Karpas-422 (cell line): ENCODE measurements around the gene DENND1B. TPM values are rescaled to one million over a fixed set of nuclear protein-coding genes. Genes with fewer than 3 reads are reported as not detected.

Source experiments
- DNase-seq: peaks from one replicate; pipeline ENCODE4 v3.0.0-alpha.2; 2015
- H2AFZ ChIP-seq: fragments of 200-600 bp; sonication (generic); 2 replicates; pipeline ENCODE4 v1.6.1; 2014; ENCODE audit warnings: antibody characterized with exemption, low read length, mixed read lengths
- H3K27ac ChIP-seq: fragments of 200-600 bp; sonication (generic); 2 replicates; pipeline ENCODE4 v1.5.1; 2014; ENCODE audit warnings: mild to moderate bottlenecking, low read length, moderate library complexity
- H3K27me3 ChIP-seq: fragments of 200-600 bp; sonication (generic); 2 replicates; pipeline ENCODE4 v1.6.1; 2014; ENCODE audit warnings: low read length, mixed read lengths
- H3K36me3 ChIP-seq: fragments of 200-600 bp; sonication (generic); 2 replicates; pipeline ENCODE4 v1.6.1; 2014; ENCODE audit warnings: low read length, mixed read lengths; ENCODE audit not compliant: insufficient read depth
- H3K4me1 ChIP-seq: fragments of 200-600 bp; sonication (generic); 2 replicates; pipeline ENCODE4 v1.6.1; 2014; ENCODE audit warnings: mild to moderate bottlenecking, low read length, mixed read lengths
- H3K4me2 ChIP-seq: fragments of 200-600 bp; sonication (generic); 2 replicates; pipeline ENCODE4 v1.6.1; 2014; ENCODE audit warnings: low read length, low read depth, mild to moderate bottlenecking; ENCODE audit not compliant: poor library complexity, severe bottlenecking
- H3K4me3 ChIP-seq: fragments of 200-600 bp; sonication (generic); 2 replicates; pipeline ENCODE4 v1.5.1; 2014; ENCODE audit warnings: mild to moderate bottlenecking, antibody characterized with exemption, low read length, mixed read lengths
- H3K79me2 ChIP-seq: fragments of 200-600 bp; sonication (generic); 2 replicates; pipeline ENCODE4 v1.6.1; 2014; ENCODE audit warnings: mild to moderate bottlenecking, low read length, mixed read lengths
- H3K9ac ChIP-seq: fragments of 200-600 bp; sonication (generic); 2 replicates; pipeline ENCODE4 v1.6.0; 2014; ENCODE audit warnings: low read length
- H3K9me2 ChIP-seq: fragments of 200-600 bp; sonication (generic), shearing (Covaris generic); replicated peaks from 2 replicates; pipeline ENCODE4 v1.6.0; 2014; ENCODE audit warnings: mild to moderate bottlenecking, low read length, moderate library complexity; ENCODE audit not compliant: insufficient read depth
- H3K9me3 ChIP-seq: fragments of 300-700, 200-600 bp; sonication (generic); 2 replicates; pipeline ENCODE4 v1.6.1; 2014; ENCODE audit warnings: low read length, mixed read lengths
- H4K20me1 ChIP-seq: fragments of 200-600 bp; sonication (generic); 2 replicates; pipeline ENCODE4 v1.6.1; 2014; ENCODE audit warnings: mild to moderate bottlenecking, antibody characterized with exemption, low read length, low read depth; ENCODE audit not compliant: insufficient read depth
- total RNA-seq: library from RNA; depleted of rRNA; stranded (reverse); fragments of >200 nt; shearing (Covaris generic); gene quantifications from 2 replicates; pipeline ENCODE4 v1.2.3, GENCODE V29; 2014; ENCODE audit warnings: low replicate concordance

The DENND1B gene
- total RNA-seq, 1 experiment from 2014 or later = 36.0 TPM

- H3K27ac ChIP-seq = no peak overlapping the region
These were observed 116.1 kb downstream of the DENND1B start for GRCh38 chr1:197659171-197659570.

GRCh38 chr1:197649188-197649587, 126.1 kb downstream of the DENND1B start:
- H3K9me2 ChIP-seq = no peaks in the 10 kb centered on the region
- no peak overlapping the region for H2AFZ ChIP-seq
- H3K27ac ChIP-seq = no peak overlapping the region
- no peak overlapping the region for H3K9ac ChIP-seq
- H3K27me3 ChIP-seq = no peaks in the 10 kb centered on the region
- H3K9me3 ChIP-seq = no peaks in the 10 kb centered on the region
- H3K79me2 ChIP-seq = no peaks in the 10 kb centered on the region
- DNase-seq = no peak
- H3K4me2 ChIP-seq = no peak overlapping the region
- no peaks in the 10 kb centered on the region for H3K4me1 ChIP-seq
- no peak overlapping the region for H3K4me3 ChIP-seq
- no peaks in the 10 kb centered on the region for H4K20me1 ChIP-seq
- no peaks in the 10 kb centered on the region for H3K36me3 ChIP-seq

More at GRCh38 chr1:197659171-197659570, 116.1 kb downstream of the DENND1B start:
- Histone ChIP-seq H3K9me2 (no peaks in the 10 kb centered on the region), H2AFZ (0 out of 2 replicates have a peak overlapping the region, but pooled peaks have one; percentile 40), H3K9me3 (no peaks in the 10 kb centered on the region), H3K4me2 (peak overlapping the region; percentile 56), H3K36me3 (no peaks in the 10 kb centered on the region), H3K79me2 (peaks cover 23% of the 10 kb centered on the region), H3K4me3 (peak overlapping the region; percentile 33; the same call in 1 of the 2 replicates), H4K20me1 (no peaks in the 10 kb centered on the region), H3K4me1 (peaks cover 10% of the 10 kb centered on the region), H3K9ac (no peak overlapping the region), H3K27me3 (no peaks in the 10 kb centered on the region)
- DNase-seq = no peak

DNA sequence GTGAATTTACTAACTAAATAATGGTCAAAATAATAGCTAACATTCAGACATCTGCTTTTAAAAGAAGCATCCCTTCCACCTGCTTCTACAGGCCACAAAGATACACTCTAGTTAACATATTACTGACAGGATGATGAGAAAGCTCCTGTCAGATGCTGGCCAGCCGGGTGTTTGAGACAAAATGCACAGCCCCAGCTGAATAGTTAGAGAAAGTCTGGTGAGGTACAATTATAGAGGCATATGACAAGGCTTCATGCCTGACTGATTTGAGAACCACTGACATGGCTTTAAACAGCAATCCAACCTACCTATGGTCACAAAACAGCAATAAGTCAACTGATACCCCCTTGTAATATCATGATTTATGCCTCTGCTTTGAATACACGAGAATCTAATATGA, 137.0 kb downstream of the DENND1B start:
- no peaks in the 10 kb centered on the region for H3K27me3 ChIP-seq
- no peaks in the 10 kb centered on the region for H3K36me3 ChIP-seq
- H3K4me2 ChIP-seq = peak overlapping the region; percentile 62
- H3K4me1 ChIP-seq = peaks cover 27% of the 10 kb centered on the region
- peaks cover 9% of the 10 kb centered on the region; the same call in 1 of the 2 replicates for H3K79me2 ChIP-seq
- H2AFZ ChIP-seq = 0 out of 2 replicates have a peak overlapping the region, but pooled peaks have one; percentile 18
- H3K4me3 ChIP-seq = no peak overlapping the region
- H3K9ac ChIP-seq = peak overlapping the region; percentile 1; the same call in 1 of the 2 replicates
- H4K20me1 ChIP-seq = no peaks in the 10 kb centered on the region
- H3K9me3 ChIP-seq = no peaks in the 10 kb centered on the region; the same call in 1 of the 2 replicates
- H3K27ac ChIP-seq = peak overlapping the region; percentile 81
- peak; percentile 59 for DNase-seq
- no peaks in the 10 kb centered on the region for H3K9me2 ChIP-seq

- H3K4me3 ChIP-seq = 0 out of 2 replicates have a peak overlapping the region, but pooled peaks have one; percentile 4
- no peaks in the 10 kb centered on the region for H3K9me2 ChIP-seq
- no peaks in the 10 kb centered on the region for H3K36me3 ChIP-seq
- H3K4me2 ChIP-seq = peak overlapping the region; percentile 62
- no peak overlapping the region for H2AFZ ChIP-seq
- H3K9ac ChIP-seq = 0 out of 2 replicates have a peak overlapping the region, but pooled peaks have one; percentile 1
- no peaks in the 10 kb centered on the region for H3K27me3 ChIP-seq
- peaks cover 33% of the 10 kb centered on the region for H3K4me1 ChIP-seq
- peaks cover 9% of the 10 kb centered on the region; the same call in 1 of the 2 replicates for H3K79me2 ChIP-seq
- H3K9me3 ChIP-seq = no peaks in the 10 kb centered on the region; the same call in 1 of the 2 replicates
- no peak for DNase-seq
- H4K20me1 ChIP-seq = no peaks in the 10 kb centered on the region
- H3K27ac ChIP-seq = peak overlapping the region; percentile 81
These were observed 137.9 kb downstream of the DENND1B start for GRCh38 chr1:197637406-197637805.

DNA sequence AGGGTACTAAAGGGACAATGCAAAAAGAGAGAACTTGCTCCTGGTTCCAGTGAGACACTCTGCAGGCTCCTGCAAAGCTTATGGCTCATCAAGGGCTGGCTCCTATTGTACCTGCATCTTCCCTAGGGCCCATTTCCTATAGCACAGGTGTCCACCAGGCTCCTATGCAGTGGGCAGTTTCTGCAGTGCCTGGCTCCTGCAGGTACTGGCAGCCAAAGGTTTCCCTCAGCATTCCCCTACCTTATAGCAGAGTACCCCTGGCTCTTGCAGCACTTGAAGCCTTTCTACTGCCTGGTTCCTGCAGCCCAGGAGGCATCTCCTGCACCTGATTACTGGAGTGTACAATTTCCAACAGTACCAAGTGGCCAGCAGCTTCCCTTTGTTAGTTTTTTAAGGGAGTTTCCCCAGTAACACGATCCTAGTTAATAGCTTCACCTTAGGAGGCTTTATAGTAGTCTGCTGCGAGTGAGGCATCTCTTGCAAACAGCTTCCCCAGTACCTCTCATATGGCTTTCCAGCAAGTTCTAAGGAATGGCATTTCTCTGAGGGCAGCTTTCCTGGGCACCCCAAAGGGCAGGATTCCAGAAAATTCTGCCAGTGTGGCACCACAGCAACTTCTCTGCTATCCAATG, 141.7 kb downstream of the DENND1B start:
- Histone ChIP-seq H3K4me2 (no peak overlapping the region), H2AFZ (no peak overlapping the region), H3K9ac (no peak overlapping the region), H3K79me2 (peaks cover 17% of the 10 kb centered on the region), H4K20me1 (no peaks in the 10 kb centered on the region), H3K9me3 (peaks cover 3% of the 10 kb centered on the region), H3K4me1 (peaks cover 31% of the 10 kb centered on the region), H3K4me3 (no peak overlapping the region), H3K27me3 (no peaks in the 10 kb centered on the region), H3K27ac (no peak overlapping the region), H3K9me2 (no peaks in the 10 kb centered on the region), H3K36me3 (peaks cover 7% of the 10 kb centered on the region; the same call in 1 of the 2 replicates)
- DNase-seq = no peak

GRCh38 chr1:197632651-197633050, 142.6 kb downstream of the DENND1B start:
- no peaks in the 10 kb centered on the region for H4K20me1 ChIP-seq
- no peak overlapping the region for H3K4me2 ChIP-seq
- peaks cover 22% of the 10 kb centered on the region for H3K4me1 ChIP-seq

DNA sequence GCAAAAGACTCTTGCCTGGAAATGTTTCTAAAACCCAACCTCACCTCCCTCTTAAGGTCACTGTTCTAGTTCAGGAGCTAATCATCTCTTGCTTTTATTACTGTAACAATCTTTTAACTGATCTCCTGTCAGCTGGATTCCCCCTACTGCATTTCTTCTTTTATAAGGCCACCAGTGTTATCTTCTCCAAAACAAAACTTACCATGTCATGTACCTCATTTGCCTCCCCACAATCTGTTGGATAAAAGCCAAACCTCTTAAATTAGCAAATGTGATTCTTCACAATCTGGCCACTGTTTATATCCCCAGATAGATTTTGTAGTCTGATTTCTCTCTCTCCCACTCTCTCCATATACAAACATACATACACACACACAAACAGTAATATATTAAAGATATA, 143.3 kb downstream of the DENND1B start:
- Histone ChIP-seq H3K27me3 (no peaks in the 10 kb centered on the region), H3K9me3 (peaks cover 3% of the 10 kb centered on the region), H3K79me2 (peaks cover 11% of the 10 kb centered on the region), H3K4me3 (no peak overlapping the region), H2AFZ (no peak overlapping the region), H4K20me1 (no peaks in the 10 kb centered on the region), H3K36me3 (peaks cover 7% of the 10 kb centered on the region; the same call in 1 of the 2 replicates), H3K27ac (peak overlapping the region; percentile 52; the same call in 1 of the 2 replicates), H3K4me1 (peaks cover 15% of the 10 kb centered on the region), H3K9me2 (no peaks in the 10 kb centered on the region), H3K9ac (no peak overlapping the region), H3K4me2 (no peak overlapping the region)
- DNase-seq = no peak

More at GRCh38 chr1:197632651-197633050, 142.6 kb downstream of the DENND1B start:
- Histone ChIP-seq H3K9me2 (no peaks in the 10 kb centered on the region), H3K4me3 (no peak overlapping the region), H3K79me2 (peaks cover 17% of the 10 kb centered on the region), H3K27me3 (no peaks in the 10 kb centered on the region), H3K9ac (no peak overlapping the region), H3K36me3 (peaks cover 7% of the 10 kb centered on the region; the same call in 1 of the 2 replicates), H3K27ac (peak overlapping the region; percentile 52; the same call in 1 of the 2 replicates), H3K9me3 (peaks cover 3% of the 10 kb centered on the region), H2AFZ (no peak overlapping the region)
- DNase-seq = peak; percentile 46

DNA sequence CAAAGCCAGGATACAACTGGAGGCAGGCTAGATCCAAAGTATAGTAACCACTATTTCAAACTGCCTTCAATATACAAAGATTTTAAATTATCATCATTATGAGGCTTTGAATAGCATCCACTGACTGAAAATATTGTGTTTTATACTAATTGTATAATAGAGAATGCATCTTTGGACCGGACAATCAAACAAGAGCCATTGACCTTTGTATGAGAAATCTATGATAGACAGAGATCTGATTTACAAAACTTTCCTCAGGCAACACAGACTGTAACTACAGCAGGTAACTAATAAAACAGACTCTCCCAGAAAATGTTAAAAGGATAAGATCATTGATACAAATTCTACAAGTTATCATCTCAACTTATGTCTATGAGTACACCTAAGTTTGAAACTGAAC, 152.9 kb downstream of the DENND1B start:
- no peak overlapping the region for H3K4me3 ChIP-seq
- H3K4me1 ChIP-seq = peaks cover 36% of the 10 kb centered on the region
- H3K27ac ChIP-seq = no peak overlapping the region
- no peak overlapping the region for H3K4me2 ChIP-seq
- no peaks in the 10 kb centered on the region for H4K20me1 ChIP-seq
- H3K36me3 ChIP-seq = no peaks in the 10 kb centered on the region
- no peaks in the 10 kb centered on the region for H3K27me3 ChIP-seq
- H3K9me2 ChIP-seq = no peaks in the 10 kb centered on the region
- peaks cover 23% of the 10 kb centered on the region; the same call in 1 of the 2 replicates for H3K79me2 ChIP-seq
- no peak overlapping the region for H3K9ac ChIP-seq
- DNase-seq = no peak
- no peaks in the 10 kb centered on the region for H3K9me3 ChIP-seq
- no peak overlapping the region for H2AFZ ChIP-seq
